Adipose tissue (tissue), 3 donors: Measurements from ENCODE around the gene CACNA2D2. TPM values are rescaled to one million over a fixed set of nuclear protein-coding genes. Genes with fewer than 3 reads are reported as not detected.

Source experiments
- H3K27ac ChIP-seq: one replicate; pipeline ENCODE4 v1.5.1; 2013; ENCODE audit warnings: low read depth, low read length
- WGBS, 3 donors: extraction: QIAGEN DNeasy Blood & Tissue Kit; methylation state at CpG; one replicate each; pipeline ENCODE4 v1.1.7; 2013; 5-methylcytosine and 5-hydroxymethylcytosine counted together
- polyA plus RNA-seq, 3 donors: library from polyadenylated mRNA; stranded (reverse); fragments of 200-250 nt; gene quantifications; one replicate each; pipeline ENCODE4 v1.2.3, GENCODE V29; 2013
- donor health status: healthy with polysubstance abuse.
- donor health status: Bipolar disorder and iron deficiency.
- donor health status: healthy.

The CACNA2D2 gene
- polyA plus RNA-seq, 3 donors, result 0.56 to 1.7 (median 0.68) TPM

DNA sequence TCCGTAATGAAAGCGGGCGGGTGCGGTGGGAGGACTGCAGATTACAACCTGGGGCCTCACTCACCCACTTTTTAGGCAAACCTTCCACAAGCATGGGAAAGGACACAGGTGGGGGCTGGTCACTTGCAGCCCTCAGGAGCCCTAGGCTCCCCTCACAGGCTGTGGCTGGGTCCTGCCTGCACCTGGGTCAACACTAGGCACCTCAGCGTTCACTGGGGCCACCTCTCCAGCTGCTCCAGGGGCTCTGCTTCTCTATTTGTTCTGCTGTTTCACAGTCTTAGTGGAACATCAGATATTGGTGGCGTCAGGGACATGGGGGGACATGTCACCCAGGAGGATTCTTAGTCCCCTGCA, 114.0 kb downstream of the CACNA2D2 start:
- 54 to 93% (median 92%) methylated on average over 6 of the region's 6 CpGs for WGBS, 3 donors
- no peak overlapping the region for H3K27ac ChIP-seq

DNA sequence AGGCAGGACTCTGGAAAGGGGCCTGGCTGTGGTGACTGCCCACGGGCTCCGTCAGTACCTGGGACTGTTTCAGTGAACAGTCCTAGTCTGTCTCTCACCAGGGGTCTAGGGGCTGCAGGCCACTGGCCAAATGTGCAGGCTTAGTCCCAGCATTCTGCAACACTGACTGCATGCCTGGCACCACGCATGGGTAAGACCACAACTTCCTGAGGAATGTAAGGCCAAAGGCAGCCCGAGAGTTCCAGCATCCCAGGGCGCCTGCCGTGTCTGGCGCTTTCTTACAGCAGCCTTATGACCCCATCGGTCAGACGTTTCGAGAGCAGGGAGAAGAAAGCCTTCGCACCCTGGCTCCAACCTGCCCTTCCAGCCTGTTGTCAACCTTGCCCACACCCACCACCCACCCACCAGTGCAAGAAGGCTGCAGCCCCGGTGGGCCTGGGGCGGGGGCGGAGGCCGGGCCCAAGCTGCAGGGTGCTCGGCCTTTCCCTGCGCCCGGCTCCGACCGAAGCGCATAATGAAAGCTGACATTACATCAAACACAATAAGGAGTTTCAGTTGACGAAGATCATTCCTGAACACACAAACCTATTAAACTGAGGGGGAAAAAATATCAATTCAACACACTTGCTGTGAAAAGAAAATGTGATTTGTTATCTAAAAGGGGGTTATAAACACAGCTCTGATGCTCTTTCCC, 114.6 kb downstream of the CACNA2D2 start:
- no peak overlapping the region for H3K27ac ChIP-seq
- 76 to 89% (median 88%) methylated on average over 22 of the region's 22 CpGs for WGBS, 3 donors

DNA sequence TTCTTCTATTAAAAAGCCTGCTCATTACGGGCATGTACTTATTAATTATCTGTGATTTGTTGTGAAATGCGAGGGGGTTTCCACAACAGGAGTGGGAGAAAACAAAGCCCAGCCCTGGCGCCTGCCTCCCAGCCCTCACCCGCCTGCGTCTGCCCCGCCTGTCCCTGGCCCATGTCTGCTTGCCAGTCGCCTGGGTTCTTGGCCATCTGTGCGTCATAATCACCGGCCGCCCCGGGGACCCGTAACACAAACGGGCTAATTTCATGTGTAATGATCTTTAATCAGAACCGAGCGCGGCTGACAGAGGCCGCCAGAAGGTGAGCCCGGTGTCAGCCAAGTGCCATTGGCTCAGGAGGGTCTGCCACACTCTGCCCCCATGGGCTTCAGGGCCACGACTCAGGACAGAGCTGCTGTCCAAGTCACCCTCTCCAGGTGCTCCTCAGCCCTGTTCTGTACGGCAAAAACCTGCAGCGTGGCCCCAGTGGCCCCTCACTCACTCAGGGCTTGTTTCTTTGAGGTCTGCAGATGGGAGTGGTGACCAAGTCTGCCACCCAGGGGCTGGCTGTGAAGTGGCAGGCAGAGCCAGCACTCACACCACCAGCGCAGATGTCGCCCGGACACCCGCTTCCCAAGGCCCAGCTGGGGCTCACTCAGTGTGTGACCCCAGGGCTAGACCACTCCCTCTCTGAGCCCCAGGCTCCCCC, 115.3 kb downstream of the CACNA2D2 start:
- WGBS, 3 donors, result 44 to 83% (median 80%) methylated on average over 25 of the region's 25 CpGs

DNA sequence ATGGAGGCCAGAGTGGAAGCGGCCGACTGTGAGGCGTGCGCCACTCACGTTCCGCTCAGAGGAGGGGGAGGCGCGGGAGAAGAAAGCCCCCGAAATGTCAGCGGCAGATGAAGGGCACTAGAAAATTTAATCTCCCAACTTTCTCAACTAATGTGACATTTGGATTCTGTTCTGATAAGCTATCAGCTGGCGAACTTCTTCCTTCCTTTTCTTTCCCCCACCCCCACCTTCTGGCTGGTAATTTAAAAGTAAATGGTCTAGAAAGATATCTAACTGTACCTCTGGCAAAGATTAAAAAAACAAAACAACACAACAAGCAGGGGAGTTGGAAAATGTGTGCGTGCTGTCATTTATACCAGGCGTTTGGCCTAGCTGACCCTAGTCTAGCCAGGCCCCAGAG, 117.7 kb downstream of the CACNA2D2 start:
- H3K27ac ChIP-seq, result no peak overlapping the region
- WGBS, 3 donors, result 56 to 83% (median 79%) methylated on average over 13 of the region's 13 CpGs

More for the DNA sequence above, 115.3 kb downstream of the CACNA2D2 start:
- H3K27ac ChIP-seq, result no peak overlapping the region

DNA sequence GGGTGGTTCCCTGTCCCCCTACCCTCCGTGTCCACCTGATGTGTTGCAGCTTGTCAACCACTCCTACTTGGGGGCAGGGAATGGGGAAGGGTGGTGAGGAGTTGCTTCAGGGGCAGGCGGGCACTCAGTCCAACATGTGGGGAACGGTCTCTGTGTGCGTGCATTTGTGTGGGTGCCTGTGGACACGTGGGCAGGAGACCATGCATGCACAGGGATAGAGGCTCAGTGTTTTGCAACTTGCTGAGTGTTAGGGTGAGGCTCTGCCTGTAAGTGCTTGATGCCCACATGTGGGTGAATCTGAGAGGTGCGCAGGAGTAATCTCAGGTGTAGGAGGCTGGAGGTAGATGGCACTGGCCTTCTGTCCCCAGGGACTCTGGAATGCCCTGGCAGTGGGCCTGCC, 119.7 kb downstream of the CACNA2D2 start:
- WGBS, 3 donors, result 81 to 87% (median 84%) methylated on average over 6 of the region's 6 CpGs
- H3K27ac ChIP-seq, result no peak overlapping the region

DNA sequence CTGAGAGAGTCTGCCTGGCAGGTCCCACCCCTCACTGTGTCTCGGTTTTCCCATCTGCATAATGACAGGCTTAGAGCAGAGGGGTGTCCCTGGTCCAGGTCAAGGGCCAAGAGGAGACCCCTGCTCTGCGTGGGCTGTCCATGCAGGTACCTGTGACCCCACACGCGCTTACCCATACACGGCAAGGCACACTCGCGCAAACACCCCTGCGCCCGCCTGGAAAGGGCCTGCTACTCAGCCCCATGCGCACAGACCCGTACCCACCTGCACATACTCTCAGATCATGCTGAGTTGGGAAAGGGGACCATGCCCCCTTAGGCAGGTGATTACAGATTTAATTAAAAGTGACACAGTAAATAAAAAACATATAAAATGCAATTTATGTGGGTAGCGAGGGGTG, 120.7 kb downstream of the CACNA2D2 start:
- WGBS, 3 donors, result 87 to 97% (median 94%) methylated on average over 12 of the region's 12 CpGs

DNA sequence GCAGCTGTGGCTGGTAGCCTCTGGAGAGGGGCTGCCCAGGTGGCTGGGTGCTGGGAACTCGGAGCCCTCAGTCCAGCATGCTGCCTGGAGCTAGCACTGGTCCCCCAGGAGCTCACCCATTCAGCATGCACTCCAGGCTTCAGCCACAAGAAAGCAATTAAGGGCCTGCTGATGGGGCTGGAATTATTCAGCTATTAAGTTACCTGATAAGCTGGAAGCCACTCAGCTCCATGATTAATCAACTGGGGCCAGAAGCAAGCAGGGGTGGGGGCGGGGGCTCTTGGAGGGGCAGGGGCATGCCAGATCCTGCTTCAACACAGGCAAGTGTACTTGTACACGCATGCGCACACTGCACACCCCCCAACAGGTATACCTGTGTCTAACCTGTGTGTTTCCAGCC, 122.1 kb downstream of the CACNA2D2 start:
- H3K27ac ChIP-seq, result no peak overlapping the region
- 72 to 92% (median 84%) methylated on average over 4 of the region's 4 CpGs for WGBS, 3 donors

More for the DNA sequence above, 120.7 kb downstream of the CACNA2D2 start:
- H3K27ac ChIP-seq, result no peak overlapping the region

DNA sequence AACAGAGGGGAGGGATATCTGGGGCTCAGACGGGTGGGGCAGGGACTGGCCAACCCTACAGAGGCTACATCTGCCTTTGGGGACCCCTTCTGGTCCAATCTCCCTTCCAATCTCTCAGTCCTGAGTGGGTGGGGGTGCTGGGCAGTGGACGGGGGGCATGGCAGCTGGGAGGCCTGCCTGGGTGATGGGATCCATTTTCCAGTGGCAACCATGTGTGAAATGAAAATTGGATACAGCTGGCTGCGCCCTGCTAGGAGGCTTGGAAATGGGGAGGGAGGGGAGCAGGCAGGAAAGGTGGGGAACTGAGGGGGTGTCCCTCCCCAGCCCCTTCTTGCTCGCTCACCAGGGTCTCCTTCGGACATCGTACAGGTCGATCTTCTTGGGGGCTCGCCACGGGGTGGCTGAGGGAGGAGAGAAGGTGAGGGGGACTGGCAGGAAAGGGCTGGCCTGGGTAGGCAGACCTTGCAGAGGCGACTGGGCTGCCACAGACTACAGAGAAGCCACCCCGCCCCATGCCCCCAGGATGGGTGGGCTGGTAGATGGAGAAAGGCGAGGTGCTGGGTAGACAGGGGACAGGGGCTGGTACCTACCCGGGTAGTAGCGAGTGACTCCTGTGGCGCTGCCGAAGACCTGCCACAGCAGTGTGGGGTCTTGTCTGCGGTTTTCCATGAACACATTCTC, 122.9 kb downstream of the CACNA2D2 start:
- no peak overlapping the region for H3K27ac ChIP-seq
- WGBS, 3 donors, result 88 to 91% (median 89%) methylated on average over 16 to 17 of the region's 17 CpGs

DNA sequence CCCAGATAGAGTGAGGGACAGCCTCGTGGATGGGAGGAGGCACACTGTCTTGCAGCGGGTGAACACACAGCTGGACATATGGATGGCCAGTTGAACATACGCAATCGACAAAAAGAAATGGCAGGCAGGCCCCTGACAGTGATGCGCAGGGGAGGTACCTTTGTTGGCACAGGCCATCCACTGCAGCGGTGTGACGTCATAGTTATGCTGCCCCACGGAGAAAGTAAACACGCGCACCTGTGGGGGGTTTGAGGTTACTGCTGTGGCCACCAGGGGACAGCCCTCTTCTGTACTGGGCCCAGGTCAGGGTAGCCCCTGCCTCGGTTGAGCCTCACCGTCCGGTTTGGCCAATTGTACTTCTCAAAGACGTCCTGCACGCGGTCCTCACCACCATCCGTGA, 124.7 kb downstream of the CACNA2D2 start:
- 90 to 95% (median 91%) methylated on average over 17 of the region's 17 CpGs for WGBS, 3 donors
- no peak overlapping the region for H3K27ac ChIP-seq

DNA sequence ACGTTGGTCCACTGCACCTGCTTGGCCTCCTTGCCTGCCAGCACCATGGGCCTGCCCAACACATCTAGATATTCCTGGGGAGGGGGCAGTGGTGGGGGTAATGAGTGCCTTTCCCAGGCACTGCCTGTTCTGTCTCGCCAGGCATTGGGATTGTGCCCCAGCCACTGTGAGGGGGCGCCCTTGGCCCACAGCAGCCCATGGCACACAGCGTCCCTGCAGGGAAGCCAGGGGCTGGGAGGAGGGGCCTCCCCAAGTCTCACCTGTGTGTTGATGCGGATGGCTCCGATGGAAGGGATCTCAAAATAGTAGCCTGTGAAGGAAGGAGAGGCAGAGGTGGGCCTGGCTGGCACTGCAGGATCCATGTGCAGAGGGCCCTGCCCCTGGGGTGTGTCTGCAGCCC, 125.4 kb downstream of the CACNA2D2 start:
- 87 to 90% (median 89%) methylated on average over 4 to 6 of the region's 6 CpGs for WGBS, 3 donors
- H3K27ac ChIP-seq, result no peak overlapping the region

DNA sequence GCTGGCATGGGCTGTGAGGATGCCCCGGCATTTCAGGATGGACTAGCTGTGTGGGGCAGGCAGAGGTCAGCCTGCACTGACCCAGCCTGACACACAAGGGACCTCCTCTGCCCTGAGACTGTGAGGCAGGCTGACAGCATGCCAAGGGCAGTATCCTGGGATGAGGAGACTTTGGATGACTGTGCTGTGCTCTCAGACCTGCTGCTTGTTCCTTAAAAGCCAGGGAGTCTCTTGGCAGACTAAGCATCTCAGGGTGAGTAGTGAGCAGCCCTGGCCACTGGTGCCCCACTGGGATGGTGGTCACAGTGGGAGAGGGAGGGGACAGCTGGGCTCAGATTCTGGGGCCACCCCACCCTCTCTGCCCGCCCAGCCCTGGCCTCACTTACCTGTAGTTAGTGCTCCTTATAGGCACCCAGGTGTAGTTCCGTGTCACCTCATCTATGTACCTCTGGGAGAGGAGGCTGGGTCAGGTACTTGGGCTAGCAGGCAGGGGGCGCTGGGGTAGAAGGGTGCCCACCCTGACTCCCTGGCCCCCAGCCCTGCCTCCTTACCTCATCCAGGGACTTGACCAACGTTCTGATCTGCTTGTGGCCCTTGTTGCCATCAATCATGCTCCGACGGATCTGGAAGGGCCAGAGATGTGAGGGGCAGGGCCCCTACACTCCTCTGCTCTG, 128.0 kb downstream of the CACNA2D2 start:
- H3K27ac ChIP-seq, result no peak overlapping the region
- WGBS, 3 donors, result 77 to 82% (median 80%) methylated on average over 6 to 7 of the region's 7 CpGs

DNA sequence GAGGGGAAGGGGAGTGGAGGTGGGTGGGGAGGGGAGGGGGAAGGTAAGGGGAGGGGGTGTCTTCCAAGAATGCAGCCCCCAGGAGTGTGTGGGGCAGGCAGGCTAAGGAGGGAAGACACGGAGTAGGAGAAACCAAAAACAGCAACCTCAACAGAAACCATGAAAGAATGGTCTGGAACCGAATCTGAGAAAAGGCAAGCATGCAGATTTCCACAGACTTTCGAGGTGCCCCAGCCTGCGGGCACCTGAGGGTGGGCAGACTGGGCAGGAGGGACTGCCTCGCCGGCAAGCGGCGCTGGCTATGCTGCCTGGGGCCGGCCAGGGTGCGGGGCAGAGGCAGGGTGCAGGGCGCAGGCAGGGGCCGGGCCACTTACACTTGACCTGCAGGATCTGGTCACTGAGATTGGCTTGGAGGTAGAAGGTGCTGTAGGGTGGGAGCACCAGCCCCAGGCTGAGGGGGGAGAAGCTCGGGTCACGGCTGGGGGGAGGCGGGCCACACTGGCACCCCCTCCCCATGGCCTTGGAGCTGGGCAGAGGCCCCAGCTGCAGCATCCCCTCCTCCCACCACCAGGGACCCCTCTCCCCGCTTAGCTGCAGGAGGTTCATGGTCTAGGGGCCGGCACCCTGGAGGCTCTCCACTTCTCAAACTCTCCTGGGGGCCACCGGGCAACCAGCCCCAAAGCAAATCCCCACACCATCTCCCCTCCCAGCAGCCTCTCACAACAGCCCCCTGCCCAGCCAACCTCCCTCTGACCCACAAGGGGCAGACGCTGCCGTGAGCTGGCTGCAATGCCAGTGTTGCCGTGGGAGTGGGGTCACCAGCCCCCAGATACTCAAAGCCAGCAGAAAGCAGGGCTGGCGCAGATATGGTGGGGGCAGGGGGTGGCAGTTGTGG, 128.8 kb downstream of the CACNA2D2 start:
- WGBS, 3 donors, result 66 to 74% (median 67%) methylated on average over 19 to 22 of the region's 22 CpGs
- no peak overlapping the region for H3K27ac ChIP-seq

DNA sequence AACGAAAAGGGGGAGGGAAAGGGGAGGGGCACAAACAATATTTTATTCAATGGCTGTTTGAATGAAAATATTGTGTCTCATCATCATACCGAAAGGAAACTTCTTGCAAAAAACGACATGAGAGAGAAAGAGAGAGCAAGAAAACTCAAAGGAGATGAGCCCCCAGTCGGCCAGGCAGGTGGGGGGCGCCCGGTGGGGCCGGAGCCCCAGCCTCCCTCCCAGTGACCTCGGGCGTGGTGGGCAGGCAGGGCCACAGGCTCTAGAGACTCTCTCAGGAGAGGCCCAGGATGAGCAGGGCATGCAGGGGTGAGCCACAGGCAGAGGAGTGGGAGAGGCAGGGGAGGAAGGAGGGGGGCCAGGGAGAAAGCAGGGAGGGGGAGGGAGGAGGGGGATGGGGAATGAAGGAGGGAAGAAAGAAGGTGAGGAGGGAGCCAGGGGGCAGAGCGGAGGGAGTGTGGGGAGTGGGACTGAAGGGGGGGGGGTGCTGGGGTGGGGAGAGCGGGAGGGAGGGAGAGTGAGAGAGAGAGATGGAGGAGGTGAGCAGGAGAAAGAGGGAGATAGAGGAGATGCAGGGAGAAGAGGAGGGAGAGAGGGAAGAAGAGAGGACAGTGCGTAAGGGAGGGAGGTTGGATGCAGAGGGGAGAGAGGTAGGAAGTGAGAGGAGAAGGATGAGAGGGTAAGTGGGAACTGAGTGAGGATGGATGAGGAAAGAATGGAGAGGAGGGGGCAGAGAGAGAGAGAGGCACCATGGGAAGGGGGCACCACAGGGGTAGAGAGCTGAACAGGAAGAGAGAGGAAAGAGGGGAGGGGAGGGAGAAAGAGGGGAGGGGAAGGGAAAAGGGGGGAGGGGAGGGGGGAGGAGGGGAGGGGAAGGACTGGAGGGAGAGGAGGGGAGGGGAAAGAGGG, 130.0 kb downstream of the CACNA2D2 start:
- 49 to 55% (median 53%) methylated on average over 11 to 12 of the region's 12 CpGs for WGBS, 3 donors
- no peak overlapping the region for H3K27ac ChIP-seq

DNA sequence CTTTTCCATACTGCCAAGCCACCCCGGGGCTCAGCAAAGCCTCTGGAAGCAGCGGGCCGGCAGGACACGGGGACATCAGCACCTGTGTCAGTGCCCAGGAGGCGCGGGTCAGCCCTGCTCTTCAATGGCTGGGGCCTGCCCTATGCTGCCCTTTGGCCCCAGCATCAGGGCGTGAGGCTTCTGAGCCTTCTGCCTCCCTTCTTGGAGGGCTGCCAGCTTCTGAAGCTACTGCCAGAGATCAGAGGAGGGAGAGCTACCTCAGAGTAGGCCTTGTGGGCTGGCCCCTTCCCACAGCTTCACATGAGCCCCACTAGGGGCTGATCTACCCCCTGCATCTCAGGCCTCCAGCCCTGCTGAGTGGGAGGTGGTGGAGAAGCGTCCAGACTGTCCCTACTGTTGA, 131.1 kb downstream of the CACNA2D2 start:
- H3K27ac ChIP-seq, result no peak overlapping the region
- 54 to 67% (median 66%) methylated on average over 8 of the region's 8 CpGs for WGBS, 3 donors

DNA sequence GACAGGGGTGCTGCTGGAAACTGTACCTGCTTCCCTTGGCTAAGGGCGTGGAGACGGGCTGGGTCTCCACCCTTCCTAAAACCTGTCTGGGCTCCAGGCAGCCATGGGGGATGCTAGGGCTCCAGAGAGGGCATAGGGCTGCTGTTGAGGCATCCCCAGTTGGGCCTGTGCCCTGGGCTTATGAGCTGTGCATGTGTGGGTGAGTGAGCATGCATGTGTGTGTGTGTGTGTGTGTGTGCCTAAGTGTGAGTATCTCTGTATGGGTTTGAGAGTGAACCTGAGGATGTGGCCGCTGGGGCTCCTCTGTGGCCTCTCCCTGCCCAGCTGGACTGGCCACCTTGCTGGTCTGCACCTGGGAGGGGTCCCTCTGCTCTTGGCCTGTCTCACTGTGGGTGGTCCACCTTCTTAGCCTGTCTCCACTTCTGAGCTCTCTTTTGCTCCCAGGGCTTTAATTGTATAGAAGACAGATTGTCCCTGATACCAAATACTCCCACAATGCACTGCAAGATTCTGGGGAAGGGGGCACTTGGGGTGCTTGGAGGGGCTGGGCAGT, 132.2 kb downstream of the CACNA2D2 start:
- WGBS, 3 donors, result 83 to 86% (median 84%) methylated on average over 3 of the region's 3 CpGs
- no peak overlapping the region for H3K27ac ChIP-seq

DNA sequence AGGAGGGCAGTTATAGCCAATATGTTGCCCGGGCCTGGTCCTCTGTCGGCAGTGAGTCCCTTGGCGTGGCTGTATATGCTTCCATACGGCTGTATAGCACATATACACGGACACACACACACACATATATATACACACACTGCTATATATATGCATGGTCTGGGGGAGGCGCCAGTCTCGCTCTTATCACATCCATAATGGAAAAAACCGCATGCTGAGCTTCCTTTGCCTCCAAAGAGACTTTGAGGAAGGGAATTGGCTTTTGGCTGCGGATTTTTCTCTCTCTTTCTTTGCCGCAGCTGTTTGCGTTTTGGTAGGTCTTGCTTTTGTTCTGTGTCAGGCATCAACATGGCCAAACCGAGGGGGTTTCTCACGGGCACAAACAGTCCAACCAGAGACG, 132.8 kb downstream of the CACNA2D2 start:
- 50 to 66% (median 58%) methylated on average over 14 of the region's 14 CpGs for WGBS, 3 donors
- H3K27ac ChIP-seq, result no peak overlapping the region
